Adrenal gland (tissue), 5 donors: ENCODE measurements around the gene BANF2.
"Not testable (repeated sequence)": the region's sequence is repeated elsewhere in the genome, so short reads cannot be mapped to it uniquely, and the experiment has no call there.

Experiments
- POLR2A ChIP-seq, 2 donors: fragments of 450-650 bp; IDR thresholded peaks; one replicate each; pipeline ENCODE4 v1.6.1; 2017; ENCODE audit warnings: antibody characterized with exemption in 2 of 2, mild to moderate bottlenecking in 2 of 2, moderate library complexity in 1 of 2
- TF ChIP-seq, protein P1 (sequence below), 6 experiments: fragments of 450-650 bp in 4 of 6; fragments of 200-600 bp in 2 of 6; sonication (generic) in 1 of 6; IDR thresholded peaks; 1 replicate in 5 of 6; 2 replicates in 1 of 6; pipeline versions ENCODE4 v1.5.1 to v1.8.0; 2016 to 2021; ENCODE audit warnings: antibody characterized with exemption in 6 of 6, mild to moderate bottlenecking in 2 of 6, moderate library complexity in 1 of 6
- donor health status: DM: no; HTN: no; CAD: no.

GRCh38 chr20:17659344-17659743 lies 40.4 kb upstream of the BANF2 start:
- TF ChIP-seq, protein P1, sequence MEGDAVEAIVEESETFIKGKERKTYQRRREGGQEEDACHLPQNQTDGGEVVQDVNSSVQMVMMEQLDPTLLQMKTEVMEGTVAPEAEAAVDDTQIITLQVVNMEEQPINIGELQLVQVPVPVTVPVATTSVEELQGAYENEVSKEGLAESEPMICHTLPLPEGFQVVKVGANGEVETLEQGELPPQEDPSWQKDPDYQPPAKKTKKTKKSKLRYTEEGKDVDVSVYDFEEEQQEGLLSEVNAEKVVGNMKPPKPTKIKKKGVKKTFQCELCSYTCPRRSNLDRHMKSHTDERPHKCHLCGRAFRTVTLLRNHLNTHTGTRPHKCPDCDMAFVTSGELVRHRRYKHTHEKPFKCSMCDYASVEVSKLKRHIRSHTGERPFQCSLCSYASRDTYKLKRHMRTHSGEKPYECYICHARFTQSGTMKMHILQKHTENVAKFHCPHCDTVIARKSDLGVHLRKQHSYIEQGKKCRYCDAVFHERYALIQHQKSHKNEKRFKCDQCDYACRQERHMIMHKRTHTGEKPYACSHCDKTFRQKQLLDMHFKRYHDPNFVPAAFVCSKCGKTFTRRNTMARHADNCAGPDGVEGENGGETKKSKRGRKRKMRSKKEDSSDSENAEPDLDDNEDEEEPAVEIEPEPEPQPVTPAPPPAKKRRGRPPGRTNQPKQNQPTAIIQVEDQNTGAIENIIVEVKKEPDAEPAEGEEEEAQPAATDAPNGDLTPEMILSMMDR (IDR thresholded peaks at IDR 0.05), result not testable (repeated sequence)
- TF ChIP-seq POLR2A (IDR thresholded peaks at IDR 0.05), result not testable (repeated sequence)
